OCI-LY1 (cell line): Measurements from ENCODE around the gene EIPR1.
A peak's percentile ranks its signal among the peaks of the same experiment; 100 is the strongest.

Source experiments
- H2AFZ ChIP-seq: fragments of 200-600 bp; sonication (generic), shearing (Covaris generic); 2 replicates; pipeline ENCODE4 v1.6.0; 2014; ENCODE audit warnings: antibody characterized with exemption, mild to moderate bottlenecking, low read length
- H3F3A ChIP-seq: fragments of 200-600 bp; sonication (generic), shearing (Covaris generic); 2 replicates; pipeline ENCODE4 v1.6.0; 2014; ENCODE audit warnings: mild to moderate bottlenecking, antibody characterized with exemption, low read length, moderate library complexity; ENCODE audit not compliant: insufficient read depth
- H3K27ac ChIP-seq: fragments of 200-600 bp; sonication (generic); 2 replicates; pipeline ENCODE4 v1.5.1; 2014; ENCODE audit warnings: low read length, mixed run types, mild to moderate bottlenecking, low read depth; ENCODE audit not compliant: poor library complexity, severe bottlenecking
- H3K27me3 ChIP-seq: fragments of 200-600 bp; sonication (generic); 2 replicates; pipeline ENCODE4 v1.6.0; 2014; ENCODE audit warnings: antibody characterized with exemption, mild to moderate bottlenecking, low read length, moderate library complexity; ENCODE audit not compliant: insufficient read depth
- H3K36me3 ChIP-seq: fragments of 200-600 bp; sonication (generic); 2 replicates; pipeline ENCODE4 v1.6.1; 2014; ENCODE audit warnings: mild to moderate bottlenecking, antibody characterized with exemption, low read length, moderate library complexity, mixed read lengths; ENCODE audit not compliant: insufficient read depth
- H3K4me1 ChIP-seq: fragments of 200-600 bp; sonication (generic); 2 replicates; pipeline ENCODE4 v1.5.1; 2014; ENCODE audit warnings: mild to moderate bottlenecking, low read length, moderate library complexity; ENCODE audit not compliant: insufficient read depth, severe bottlenecking
- H3K4me2 ChIP-seq: fragments of 200-600 bp; sonication (generic), shearing (Covaris generic); 2 replicates; pipeline ENCODE4 v1.6.1; 2014; ENCODE audit warnings: low read length
- H3K4me3 ChIP-seq: fragments of 200-600 bp; sonication (generic); 2 replicates; pipeline ENCODE4 v1.5.1; 2014; ENCODE audit warnings: low read length, low read depth, mild to moderate bottlenecking, mixed read lengths; ENCODE audit not compliant: poor library complexity, severe bottlenecking
- H3K79me2 ChIP-seq: fragments of 200-600 bp; shearing (Covaris generic); 2 replicates; pipeline ENCODE4 v1.6.1; 2016; ENCODE audit warnings: mixed run types, low read length, mixed read lengths; ENCODE audit not compliant: insufficient read depth
- H3K9ac ChIP-seq: fragments of 200-600 bp; sonication (generic), shearing (Covaris generic); 2 replicates; pipeline ENCODE4 v1.6.1; 2014; ENCODE audit warnings: mild to moderate bottlenecking, low read length, mixed read lengths
- H3K9me2 ChIP-seq: fragments of 200-600 bp; sonication (generic), shearing (Covaris generic); 2 replicates; pipeline ENCODE4 v1.6.1; 2014; ENCODE audit warnings: low read depth, mild to moderate bottlenecking, low read length, mixed read lengths
- H3K9me3 ChIP-seq: fragments of 200-600 bp; shearing (Covaris generic); 2 replicates; pipeline ENCODE4 v1.6.1; 2014; ENCODE audit warnings: low read length, mixed read lengths
- H4K20me1 ChIP-seq: fragments of 200-600 bp; sonication (generic), shearing (Covaris generic); 2 replicates; pipeline ENCODE4 v1.6.0; 2016; ENCODE audit warnings: mild to moderate bottlenecking, low read length; ENCODE audit not compliant: insufficient read depth
- EZH2 ChIP-seq: fragments of 200-600 bp; sonication (generic), shearing (Covaris generic); IDR thresholded peaks from 2 replicates; pipeline ENCODE4 v1.8.0; 2017; ENCODE audit warnings: borderline replicate concordance, mixed run types, mild to moderate bottlenecking, antibody characterized with exemption, low read length, moderate library complexity, mixed read lengths
- TF ChIP-seq, protein P1 (sequence below): fragments of 200-600 bp; sonication (generic), shearing (Covaris generic); IDR thresholded peaks from 2 replicates; pipeline ENCODE4 v1.5.1; 2017; ENCODE audit warnings: mild to moderate bottlenecking, antibody characterized with exemption, low read length, moderate library complexity, mixed read lengths

EIPR1 gene

DNA sequence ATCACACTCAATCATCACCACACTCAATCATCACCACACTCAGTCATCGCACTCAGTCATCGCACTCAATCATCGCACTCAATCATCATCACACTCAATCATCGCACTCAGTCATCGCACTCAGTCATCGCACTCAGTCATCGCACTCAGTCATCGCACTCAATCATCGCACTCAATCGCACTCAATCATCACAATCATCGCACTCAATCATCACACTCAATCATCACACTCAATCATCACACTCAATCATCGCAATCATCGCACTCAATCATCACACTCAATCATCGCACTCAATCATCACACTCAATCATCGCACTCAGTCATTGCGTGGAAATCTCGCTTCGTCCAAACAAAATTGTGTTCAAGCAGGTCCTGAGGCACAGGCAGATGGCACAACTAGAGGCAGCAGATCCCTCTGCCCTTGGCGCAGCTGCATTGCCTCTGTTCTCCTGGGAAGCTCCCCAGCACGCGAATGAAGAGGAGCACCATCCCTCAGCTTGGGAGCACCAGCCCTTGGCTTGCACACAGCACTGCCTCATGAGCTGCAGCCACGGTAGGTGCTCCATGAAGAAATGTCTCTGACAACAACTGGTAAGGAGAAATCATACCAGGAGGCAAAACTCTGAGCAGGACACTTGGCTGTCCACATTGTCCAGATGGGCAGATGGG, 108.1 kb downstream of the EIPR1 start:
- Histone ChIP-seq H3K79me2 (0 out of 2 replicates have a peak, but pooled peaks cover 3% of the 10 kb centered on the region), H3K27me3 (no peaks in the 10 kb centered on the region), H4K20me1 (no peaks in the 10 kb centered on the region), H3K4me3 (no peak overlapping the region), H3K9ac (no peak overlapping the region), H3F3A (no peaks in the 10 kb centered on the region), H3K36me3 (peaks cover 7% of the 10 kb centered on the region), H2AFZ (no peak overlapping the region), H3K9me2 (no peaks in the 10 kb centered on the region), H3K4me1 (peaks cover 25% of the 10 kb centered on the region), H3K9me3 (peaks cover 6% of the 10 kb centered on the region; the same call in 1 of the 2 replicates), H3K4me2 (no peak overlapping the region), H3K27ac (no peak overlapping the region)
- no peak for TF ChIP-seq EZH2
- TF ChIP-seq, protein P1, sequence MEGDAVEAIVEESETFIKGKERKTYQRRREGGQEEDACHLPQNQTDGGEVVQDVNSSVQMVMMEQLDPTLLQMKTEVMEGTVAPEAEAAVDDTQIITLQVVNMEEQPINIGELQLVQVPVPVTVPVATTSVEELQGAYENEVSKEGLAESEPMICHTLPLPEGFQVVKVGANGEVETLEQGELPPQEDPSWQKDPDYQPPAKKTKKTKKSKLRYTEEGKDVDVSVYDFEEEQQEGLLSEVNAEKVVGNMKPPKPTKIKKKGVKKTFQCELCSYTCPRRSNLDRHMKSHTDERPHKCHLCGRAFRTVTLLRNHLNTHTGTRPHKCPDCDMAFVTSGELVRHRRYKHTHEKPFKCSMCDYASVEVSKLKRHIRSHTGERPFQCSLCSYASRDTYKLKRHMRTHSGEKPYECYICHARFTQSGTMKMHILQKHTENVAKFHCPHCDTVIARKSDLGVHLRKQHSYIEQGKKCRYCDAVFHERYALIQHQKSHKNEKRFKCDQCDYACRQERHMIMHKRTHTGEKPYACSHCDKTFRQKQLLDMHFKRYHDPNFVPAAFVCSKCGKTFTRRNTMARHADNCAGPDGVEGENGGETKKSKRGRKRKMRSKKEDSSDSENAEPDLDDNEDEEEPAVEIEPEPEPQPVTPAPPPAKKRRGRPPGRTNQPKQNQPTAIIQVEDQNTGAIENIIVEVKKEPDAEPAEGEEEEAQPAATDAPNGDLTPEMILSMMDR, result no peak

DNA sequence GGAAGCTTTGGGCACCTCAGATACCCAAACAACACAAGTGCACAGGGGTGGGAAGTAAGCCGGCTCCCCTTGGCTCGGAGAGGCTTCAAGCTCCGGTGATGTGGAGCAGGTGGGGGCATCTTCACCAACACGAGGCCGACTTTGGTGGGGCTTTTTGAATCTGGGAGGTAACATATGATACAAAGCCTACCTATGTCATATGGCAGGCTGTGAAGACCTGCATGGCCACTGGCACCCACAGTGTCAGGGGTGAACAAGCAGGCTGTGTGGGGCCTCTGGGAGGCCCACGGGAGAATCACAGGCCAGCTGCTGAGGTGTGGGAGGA, 109.0 kb downstream of the EIPR1 start:
- no peak overlapping the region for H3K27ac ChIP-seq
- TF ChIP-seq, protein P1, result no peak
- no peak for TF ChIP-seq EZH2
- H3K4me3 ChIP-seq, result no peak overlapping the region
- no peaks in the 10 kb centered on the region for H3K79me2 ChIP-seq
- peaks cover 25% of the 10 kb centered on the region for H3K4me1 ChIP-seq
- no peaks in the 10 kb centered on the region for H3K27me3 ChIP-seq
- H3K9me3 ChIP-seq, result no peaks in the 10 kb centered on the region; the same call in 1 of the 2 replicates
- no peak overlapping the region for H2AFZ ChIP-seq
- H3K36me3 ChIP-seq, result peaks cover 7% of the 10 kb centered on the region; the same call in 1 of the 2 replicates
- no peaks in the 10 kb centered on the region for H3F3A ChIP-seq
- H3K4me2 ChIP-seq, result no peak overlapping the region; the same call in 1 of the 2 replicates
- H4K20me1 ChIP-seq, result no peaks in the 10 kb centered on the region
- no peak overlapping the region for H3K9ac ChIP-seq
- H3K9me2 ChIP-seq, result no peaks in the 10 kb centered on the region

DNA sequence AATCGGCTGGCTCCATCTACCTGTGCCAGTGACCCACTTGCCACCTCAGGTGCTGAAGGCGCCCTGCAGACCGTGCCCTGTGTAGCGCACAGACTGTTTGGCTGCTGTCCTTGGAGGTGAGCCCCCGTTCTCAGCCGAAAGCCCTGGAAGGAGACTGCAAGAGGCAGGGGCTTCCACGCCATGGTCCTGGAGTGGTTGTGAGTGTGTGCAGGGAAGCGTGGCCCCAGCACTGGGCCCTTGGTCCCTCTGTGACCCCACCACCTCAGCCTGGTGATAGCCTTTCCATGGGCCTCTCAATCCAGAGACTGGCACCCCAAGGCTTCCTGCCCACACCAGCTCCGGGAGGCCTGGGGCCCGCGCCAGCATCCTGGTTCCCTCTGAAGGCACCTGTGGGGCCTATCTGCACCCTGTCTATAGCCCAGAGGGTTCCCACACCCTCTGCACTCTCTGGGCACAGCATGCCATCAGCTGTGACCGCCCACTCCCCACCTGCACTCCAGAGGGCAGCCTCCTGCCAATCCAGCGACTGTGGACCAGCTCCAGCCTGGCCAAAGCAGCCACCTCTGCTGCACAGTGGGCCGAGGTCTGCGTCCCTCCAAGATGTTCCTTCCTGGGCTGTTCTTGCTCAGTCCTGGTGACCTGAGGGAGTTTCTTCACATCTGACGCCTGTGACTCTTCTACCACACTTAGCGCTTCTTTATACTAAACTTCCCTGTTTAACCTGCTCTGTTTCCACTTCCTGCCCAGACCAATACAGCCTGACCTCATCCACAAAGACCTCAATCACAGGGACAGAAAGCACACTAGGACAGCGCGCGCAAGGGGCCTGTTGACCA, 109.5 kb downstream of the EIPR1 start:
- Histone ChIP-seq H3K4me1 (peaks cover 25% of the 10 kb centered on the region), H3K27me3 (no peaks in the 10 kb centered on the region), H3K9me3 (no peaks in the 10 kb centered on the region; the same call in 1 of the 2 replicates), H3K9ac (no peak overlapping the region; the same call in 1 of the 2 replicates), H3K27ac (peak overlapping the region; percentile 4), H4K20me1 (no peaks in the 10 kb centered on the region), H2AFZ (no peak overlapping the region), H3K79me2 (no peaks in the 10 kb centered on the region), H3K36me3 (peaks cover 7% of the 10 kb centered on the region; the same call in 1 of the 2 replicates), H3K4me2 (peak overlapping the region; percentile 12; the same call in 1 of the 2 replicates), H3F3A (no peaks in the 10 kb centered on the region), H3K4me3 (no peak overlapping the region), H3K9me2 (no peaks in the 10 kb centered on the region)
- no peak for TF ChIP-seq EZH2
